C4-2B (cell line): ENCODE data around the gene ASIC4.

ENCODE experiments used
- ZFX ChIP-seq: fragments of 450-650 bp; IDR thresholded peaks from 2 replicates; pipeline ENCODE4 v1.6.1; 2017
- TF ChIP-seq, protein P1 (sequence below): fragments of 450-650 bp; conservative IDR thresholded peaks from 2 replicates; pipeline ENCODE4 v1.5.1; 2017; ENCODE audit warnings: mild to moderate bottlenecking

DNA sequence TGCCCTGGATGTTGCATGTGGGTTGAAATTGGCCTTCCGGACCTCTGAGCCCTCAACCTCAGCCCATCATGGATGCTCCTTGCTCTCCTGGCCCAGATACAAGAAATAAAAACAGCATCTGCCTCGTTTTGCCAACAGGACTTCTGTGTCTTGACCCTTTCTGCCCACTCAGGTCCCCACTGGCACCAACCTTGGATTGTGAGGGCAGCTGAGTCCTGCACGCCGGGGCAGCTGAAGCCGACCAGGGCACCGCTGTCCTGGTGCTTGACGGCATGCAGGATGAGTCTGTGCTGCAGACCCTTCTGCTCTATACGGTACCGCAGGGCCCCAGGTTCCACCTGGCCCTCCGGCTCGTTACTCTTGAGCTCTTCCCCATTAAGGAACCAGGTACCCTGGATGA lies 52.4 kb downstream of the ASIC4 start:
- TF ChIP-seq, protein P1, sequence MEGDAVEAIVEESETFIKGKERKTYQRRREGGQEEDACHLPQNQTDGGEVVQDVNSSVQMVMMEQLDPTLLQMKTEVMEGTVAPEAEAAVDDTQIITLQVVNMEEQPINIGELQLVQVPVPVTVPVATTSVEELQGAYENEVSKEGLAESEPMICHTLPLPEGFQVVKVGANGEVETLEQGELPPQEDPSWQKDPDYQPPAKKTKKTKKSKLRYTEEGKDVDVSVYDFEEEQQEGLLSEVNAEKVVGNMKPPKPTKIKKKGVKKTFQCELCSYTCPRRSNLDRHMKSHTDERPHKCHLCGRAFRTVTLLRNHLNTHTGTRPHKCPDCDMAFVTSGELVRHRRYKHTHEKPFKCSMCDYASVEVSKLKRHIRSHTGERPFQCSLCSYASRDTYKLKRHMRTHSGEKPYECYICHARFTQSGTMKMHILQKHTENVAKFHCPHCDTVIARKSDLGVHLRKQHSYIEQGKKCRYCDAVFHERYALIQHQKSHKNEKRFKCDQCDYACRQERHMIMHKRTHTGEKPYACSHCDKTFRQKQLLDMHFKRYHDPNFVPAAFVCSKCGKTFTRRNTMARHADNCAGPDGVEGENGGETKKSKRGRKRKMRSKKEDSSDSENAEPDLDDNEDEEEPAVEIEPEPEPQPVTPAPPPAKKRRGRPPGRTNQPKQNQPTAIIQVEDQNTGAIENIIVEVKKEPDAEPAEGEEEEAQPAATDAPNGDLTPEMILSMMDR, result no peak
- no peak for TF ChIP-seq ZFX
